Adrenal gland (tissue), 12 donors: ENCODE data around the gene TCERG1L. TPM values are rescaled to one million over a fixed set of nuclear protein-coding genes. Genes with fewer than 3 reads are reported as not detected.

Source experiments
- DNase-seq, 7 donors: peaks; one replicate each; pipeline ENCODE4 v3.0.0-alpha.2; 2019 to 2020
- H3K27ac ChIP-seq, 5 donors: fragments of 200-600 bp; sonication (generic) in 4 of 5; 1 replicate in 3 of 5; 2 replicates in 2 of 5; pipeline versions ENCODE4 v1.5.1 to v1.8.0; 2016 to 2020; ENCODE audit warnings: mild to moderate bottlenecking in 1 of 5
- H3K27me3 ChIP-seq: fragments of 200-600 bp; 2 replicates; pipeline ENCODE4 v1.8.0; 2021
- H3K36me3 ChIP-seq, 2 donors: fragments of 200-600 bp; replicated peaks in 1 of 2; 1 replicate in 1 of 2; 2 replicates in 1 of 2; pipeline versions ENCODE4 v1.5.1 to v1.8.0; 2018 to 2022
- H3K4me1 ChIP-seq, 2 donors: fragments of 200-600 bp; replicated peaks in 1 of 2; 1 replicate in 1 of 2; 2 replicates in 1 of 2; pipeline versions ENCODE4 v1.5.1 to v1.8.0; 2018 to 2021
- H3K4me3 ChIP-seq, 4 donors: fragments of 200-600 bp; sonication (generic) in 3 of 4; one replicate each; pipeline ENCODE4 v1.5.1; 2016 to 2018
- H3K9me3 ChIP-seq, 3 donors: fragments of 200-600 bp; sonication (generic) in 1 of 3; replicated peaks in 1 of 3; 1 replicate in 2 of 3; 2 replicates in 1 of 3; pipeline versions ENCODE4 v1.5.1 to v1.8.0; 2016 to 2021
- CTCF ChIP-seq, 6 experiments: fragments of 450-650 bp in 4 of 6; fragments of 200-600 bp in 2 of 6; sonication (generic) in 1 of 6; IDR thresholded peaks; 1 replicate in 5 of 6; 2 replicates in 1 of 6; pipeline versions ENCODE4 v1.5.1 to v1.8.0; 2016 to 2021; ENCODE audit warnings: antibody characterized with exemption in 6 of 6, mild to moderate bottlenecking in 2 of 6, moderate library complexity in 1 of 6
- POLR2A ChIP-seq, 2 donors: fragments of 450-650 bp; IDR thresholded peaks; one replicate each; pipeline ENCODE4 v1.6.1; 2017; ENCODE audit warnings: antibody characterized with exemption in 2 of 2, mild to moderate bottlenecking in 2 of 2, moderate library complexity in 1 of 2
- WGBS, 4 donors: extraction: QIAGEN DNeasy Blood & Tissue Kit in 2 of 4; methylation state at CpG; one replicate each; pipeline versions ENCODE4 v1.1.5 to v1.1.7; 2013 to 2017; 5-methylcytosine and 5-hydroxymethylcytosine counted together
- intact Hi-C, 2 donors: fragments of 100-400 bp; cut with DNase I; formaldehyde crosslinking; loops; one replicate each; pipeline versions ENCODE4 v1.14.1 to v1.15.0; 2022 to 2023
- polyA plus RNA-seq, 3 donors: library from polyadenylated mRNA; stranded (reverse); fragments of 200-250 nt in 2 of 3; fragments of 350-450 nt in 1 of 3; fragmentation: Illumina TruSeq in 1 of 3; extraction: RNeasy Lipid Tissue Mini Kit (QIAGEN cat#74804) in 1 of 3; gene quantifications; one replicate each; pipeline ENCODE4 v1.2.3, GENCODE V29; 2013 to 2014
- total RNA-seq, 9 donors: library from RNA; depleted of rRNA in 4 of 9; stranded (reverse); fragments of >200 nt in 4 of 9; fragments of 120-200 nt in 1 of 9; fragmentation: NEBNext Ultra II Directional in 1 of 9; extraction: Animal tissue kit (Norgen Biotek cat#: 25700) in 1 of 9; gene quantifications; one replicate each; pipeline versions ENCODE4 v1.1.0 to v1.2.4, GENCODE V29; 2013 to 2023
- donor health status: healthy with polysubstance abuse.
- donor health status: Bipolar disorder and iron deficiency.
- donor health status: DM: yes; HTN: yes; CAD: no.
- donor health status: DM: no; HTN: no; CAD: no.
- donor health status: DM: no; HTN: no; CAD: no.
- donor health status: DM: yes; HTN: yes; CAD: no.

The TCERG1L gene
- total and polyA plus RNA-seq, 12 donors = 0.17 to 3.4 (median 0.97) TPM

- 91 to 98% (median 92%) methylated on average over 6 of the region's 6 CpGs for whole genome bisulfite sequencing, 4 donors
- intact Hi-C loops = no loop called here
Observed at GRCh38 chr10:131059881-131060280, 251.6 kb downstream of the TCERG1L start.

GRCh38 chr10:131058799-131059198 lies 252.7 kb downstream of the TCERG1L start:
- Histone ChIP-seq H3K4me3 (no peak overlapping the region), H3K9me3 (no peaks in the 10 kb centered on the region), H3K27me3 (peaks cover 4% of the 10 kb centered on the region), H3K27ac (no peak overlapping the region), H3K36me3 (no peaks in the 10 kb centered on the region), H3K4me1 (no peaks in the 10 kb centered on the region)
- TF ChIP-seq POLR2A (IDR thresholded peaks at IDR 0.05) (no peak), CTCF (IDR thresholded peaks at IDR 0.05) (no peak)
- 85 to 91% (median 88%) methylated on average over 3 of the region's 3 CpGs for WGBS, 4 donors
- intact Hi-C loops = no loop called here
- no peak for DNase-seq

More at GRCh38 chr10:131059881-131060280, 251.6 kb downstream of the TCERG1L start:
- no peak for TF ChIP-seq CTCF (IDR thresholded peaks at IDR 0.05)
- TF ChIP-seq POLR2A (IDR thresholded peaks at IDR 0.05) = no peak
- Histone ChIP-seq H3K27me3 (peaks cover 10% of the 10 kb centered on the region), H3K9me3 (no peaks in the 10 kb centered on the region), H3K4me3 (no peak overlapping the region), H3K36me3 (no peaks in the 10 kb centered on the region), H3K4me1 (no peaks in the 10 kb centered on the region), H3K27ac (no peak overlapping the region)
- DNase-seq = no peak

- no peak overlapping the region for H3K27ac ChIP-seq
- H3K9me3 ChIP-seq = no peaks in the 10 kb centered on the region
- TF ChIP-seq CTCF (IDR thresholded peaks at IDR 0.05) = no peak
- no peak for TF ChIP-seq POLR2A (IDR thresholded peaks at IDR 0.05)
- H3K36me3 ChIP-seq = no peaks in the 10 kb centered on the region
- no peaks in the 10 kb centered on the region for H3K27me3 ChIP-seq
- no peak for DNase-seq
- WGBS, 4 donors = 76 to 91% (median 87%) methylated on average over 7 to 8 of the region's 8 CpGs
- H3K4me1 ChIP-seq = no peaks in the 10 kb centered on the region
- intact Hi-C loops = no loop called here
- H3K4me3 ChIP-seq = no peak overlapping the region
Observed at GRCh38 chr10:131056781-131057180, 254.7 kb downstream of the TCERG1L start.

GRCh38 chr10:131056091-131056579 lies 255.4 kb downstream of the TCERG1L start:
- DNase-seq = no peak
- intact Hi-C loops = no loop called here
- H3K27ac ChIP-seq = no peak overlapping the region
- no peak for TF ChIP-seq CTCF (IDR thresholded peaks at IDR 0.05)
- TF ChIP-seq POLR2A (IDR thresholded peaks at IDR 0.05) = no peak
- no peaks in the 10 kb centered on the region for H3K36me3 ChIP-seq
- H3K4me3 ChIP-seq = no peak overlapping the region
- H3K4me1 ChIP-seq = no peaks in the 10 kb centered on the region
- no peaks in the 10 kb centered on the region for H3K27me3 ChIP-seq
- no peaks in the 10 kb centered on the region for H3K9me3 ChIP-seq
- 70 to 79% (median 74%) methylated on average over 10 to 12 of the region's 12 CpGs for WGBS, 4 donors
